ENCODE data around the gene ANXA4. TPM values are rescaled to one million over a fixed set of nuclear protein-coding genes. Genes with fewer than 3 reads are reported as not detected.

ANXA4 gene
- total and polyA plus RNA-seq, 4 donors = 75.0 to 170 (median 93.6) TPM

GRCh38 chr2:69717186-69717585 is 24.7 kb upstream of the ANXA4 start:
- H3K9ac ChIP-seq (ENCODE audit: insufficient read depth in 1 of 2, low read length in 2 of 2) = no peak overlapping the region
- H3K4me1 ChIP-seq (ENCODE audit: control insufficient read depth in 5 of 5, insufficient read depth in 5 of 5, low read length in 5 of 5) = peaks cover 0 to 8% (median 2%) of the 10 kb centered on the region in 5 donors
- no peaks in the 10 kb centered on the region for H3K9me3 ChIP-seq (ENCODE audit: control insufficient read depth in 4 of 4, insufficient read depth in 3 of 4, low read length in 3 of 4)
- DNase-seq (no peak), ATAC-seq (ENCODE audit: insufficient read depth, low FRiP score) (no peak)
- no peaks in the 10 kb centered on the region for H3K36me3 ChIP-seq (ENCODE audit: control insufficient read depth in 4 of 4, insufficient read depth in 4 of 4, low read length in 4 of 4)
- H3K27me3 ChIP-seq (ENCODE audit: control insufficient read depth in 3 of 3, insufficient read depth in 3 of 3, low read length in 2 of 3) = peaks cover 0 to 2% (median 0%) of the 10 kb centered on the region in 3 donors
- H3K27ac ChIP-seq (ENCODE audit: low read depth in 1 of 2, low read length in 1 of 2) = no peak overlapping the region
- no peak for TF ChIP-seq CTCF (IDR thresholded peaks at IDR 0.05; ENCODE audit: control extremely low read depth, extremely low read depth)
- no peak overlapping the region for H3K4me3 ChIP-seq
- WGBS, 2 donors = 95 to 100% methylated on average over 2 of the region's 2 CpGs

- no peak for TF ChIP-seq CTCF (IDR thresholded peaks at IDR 0.05; ENCODE audit: control extremely low read depth, extremely low read depth)
- Histone ChIP-seq H3K27me3 (ENCODE audit: control insufficient read depth in 3 of 3, insufficient read depth in 3 of 3, low read length in 2 of 3) (peaks cover 0 to 2% (median 0%) of the 10 kb centered on the region in 3 donors), H3K36me3 (ENCODE audit: control insufficient read depth in 4 of 4, insufficient read depth in 4 of 4, low read length in 4 of 4) (no peaks in the 10 kb centered on the region), H3K27ac (ENCODE audit: low read depth in 1 of 2, low read length in 1 of 2) (no peak overlapping the region), H3K9ac (ENCODE audit: insufficient read depth in 1 of 2, low read length in 2 of 2) (no peak overlapping the region), H3K4me1 (ENCODE audit: control insufficient read depth in 5 of 5, insufficient read depth in 5 of 5, low read length in 5 of 5) (peaks cover 0 to 8% (median 2%) of the 10 kb centered on the region in 5 donors), H3K4me3 (no peak overlapping the region), H3K9me3 (ENCODE audit: control insufficient read depth in 4 of 4, insufficient read depth in 3 of 4, low read length in 3 of 4) (no peaks in the 10 kb centered on the region)
- no peak for DNase-seq
- 81 to 92% methylated on average over 2 of the region's 2 CpGs for WGBS, 2 donors
- no peak for ATAC-seq (ENCODE audit: insufficient read depth, low FRiP score)
These were observed 24.1 kb upstream of the ANXA4 start for GRCh38 chr2:69717861-69718273.

- H3K9me3 ChIP-seq (ENCODE audit: control insufficient read depth in 4 of 4, insufficient read depth in 3 of 4, low read length in 3 of 4) = no peaks in the 10 kb centered on the region
- ATAC-seq (ENCODE audit: insufficient read depth, low FRiP score) = no peak
- no peaks in the 10 kb centered on the region for H3K36me3 ChIP-seq (ENCODE audit: control insufficient read depth in 4 of 4, insufficient read depth in 4 of 4, low read length in 4 of 4)
- WGBS, 2 donors = 84 to 88% methylated on average over 5 of the region's 5 CpGs
- no peak for TF ChIP-seq CTCF (IDR thresholded peaks at IDR 0.05; ENCODE audit: control extremely low read depth, extremely low read depth)
- H3K27ac ChIP-seq (ENCODE audit: low read depth in 1 of 2, low read length in 1 of 2) = no peak overlapping the region
- peaks cover 0 to 8% (median 2%) of the 10 kb centered on the region in 5 donors for H3K4me1 ChIP-seq (ENCODE audit: control insufficient read depth in 5 of 5, insufficient read depth in 5 of 5, low read length in 5 of 5)
- DNase-seq = no peak
- H3K27me3 ChIP-seq (ENCODE audit: control insufficient read depth in 3 of 3, insufficient read depth in 3 of 3, low read length in 2 of 3) = peaks cover 0 to 2% (median 0%) of the 10 kb centered on the region in 3 donors
- H3K4me3 ChIP-seq = no peak overlapping the region
- H3K9ac ChIP-seq (ENCODE audit: insufficient read depth in 1 of 2, low read length in 2 of 2) = no peak overlapping the region
These were observed 23.5 kb upstream of the ANXA4 start for GRCh38 chr2:69718338-69718965.
